Naive thymus-derived CD8-positive, alpha-beta T cell (primary cell): Measurements from ENCODE around the gene DENND5B. TPM values are rescaled to one million over a fixed set of nuclear protein-coding genes. Genes with fewer than 3 reads are reported as not detected.
"Not testable (repeated sequence)": the region's sequence is repeated elsewhere in the genome, so short reads cannot be mapped to it uniquely, and the experiment has no call there.

Experiments used
- ATAC-seq, 2 donors: fragments of 150-1000 bp; cut with Tn5 transposase in 1 of 2; sonication (Bioruptor Pico), chemical (Tn5 transposase) in 1 of 2; 1 replicate in 1 of 2; 2 replicates in 1 of 2; pipeline ENCODE4 v1.10.0; 2021; ENCODE audit warnings: mild to moderate bottlenecking in 2 of 2, moderate library complexity in 2 of 2
- POLR2A ChIA-PET: fragments of 350-600 bp; sonication (Branson Sonifier 250); formaldehyde crosslinking; loops from one replicate; lab custom pipeline; 2021; ENCODE audit warnings: antibody characterized with exemption; lab: Charles Lee
- DNase-seq, 10 donors: peaks; one replicate each; pipeline versions ENCODE4 v3.0.0 to v3.0.0-alpha.2; 2020 to 2022
- H3K27ac Mint-ChIP-seq, 10 donors: one replicate each; pipeline ENCODE4 v1.8.0; 2020 to 2022; ENCODE audit warnings: mild to moderate bottlenecking in 10 of 10, mixed read lengths in 10 of 10, moderate library complexity in 4 of 10, inconsistent platforms in 1 of 10
- H3K27me3 Mint-ChIP-seq, 5 donors: one replicate each; pipeline ENCODE4 v1.8.0; 2021 to 2022; ENCODE audit warnings: mixed read lengths in 5 of 5
- H3K36me3 Mint-ChIP-seq, 3 donors: one replicate each; pipeline ENCODE4 v1.8.0; 2020 to 2022; ENCODE audit warnings: mixed read lengths in 3 of 3, mild to moderate bottlenecking in 2 of 3, inconsistent platforms in 1 of 3
- H3K4me1 Mint-ChIP-seq, 4 donors: one replicate each; pipeline ENCODE4 v1.8.0; 2021 to 2022; ENCODE audit warnings: mixed read lengths in 4 of 4
- H3K4me3 Mint-ChIP-seq, 10 donors: one replicate each; pipeline ENCODE4 v1.8.0; 2020 to 2022; ENCODE audit warnings: mild to moderate bottlenecking in 10 of 10, mixed read lengths in 10 of 10, moderate library complexity in 6 of 10, inconsistent platforms in 1 of 10
- H3K9me3 Mint-ChIP-seq, 9 donors: one replicate each; pipeline ENCODE4 v1.8.0; 2020 to 2022; ENCODE audit warnings: mixed read lengths in 9 of 9, mild to moderate bottlenecking in 3 of 9, inconsistent platforms in 1 of 9, moderate library complexity in 1 of 9
- polyA plus RNA-seq, 3 donors: library from polyadenylated mRNA; unstranded; fragments of 300-500 nt; fragmentation: Illumina TruSeq; gene quantifications; one replicate each; pipeline ENCODE4 v1.2.3, GENCODE V29; 2021
- total RNA-seq, 8 experiments: library from RNA in 2 of 8; stranded (reverse) in 2 of 8; gene quantifications; one replicate each; pipeline ENCODE4 v1.2.3 and lab custom pipeline; 2021 to 2026

Gene DENND5B
- total and polyA plus RNA-seq, 5 experiments from 2014 or later, result 0.12 to 1.7 (median 0.99) TPM; not detected in 2

DNA sequence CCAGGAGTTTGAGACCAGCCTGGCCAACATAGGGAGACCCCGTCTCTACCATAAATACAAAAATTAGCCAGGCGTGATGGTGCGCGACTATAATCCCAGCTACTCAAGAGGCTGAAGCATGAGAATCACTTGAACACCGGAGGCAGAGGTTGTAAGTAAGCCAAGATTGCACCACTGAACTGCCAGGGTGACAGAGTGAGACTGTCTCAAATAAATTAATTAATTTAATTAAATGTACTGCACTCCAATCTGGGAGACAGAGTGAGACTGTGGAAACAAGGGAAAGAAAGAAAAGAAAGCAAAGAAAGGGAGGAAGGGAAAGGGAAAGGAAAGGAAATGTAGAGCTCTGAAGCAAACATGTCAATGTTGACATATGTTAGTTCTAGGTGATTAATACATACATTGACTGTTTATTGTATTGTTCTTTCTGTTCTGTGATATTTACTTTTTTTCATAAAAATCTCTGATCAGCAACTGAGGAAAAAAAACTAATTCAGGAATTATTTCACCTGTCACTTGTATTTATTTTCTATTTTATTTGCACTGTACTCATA, 99.6 kb downstream of the DENND5B start:
- no peak for DNase-seq
- Mint-ChIP-seq H3K4me3 (no peak overlapping the region), H3K36me3 (peaks cover 0 to 4% (median 0%) of the 10 kb centered on the region in 3 donors), H3K9me3 (no peaks in the 10 kb centered on the region), H3K27ac (no peak overlapping the region), H3K27me3 (peaks cover 0 to 12% (median 6%) of the 10 kb centered on the region in 5 donors), H3K4me1 (no peaks in the 10 kb centered on the region)
- POLR2A ChIA-PET, result no interaction called here
- ATAC-seq, result no peak

DNA sequence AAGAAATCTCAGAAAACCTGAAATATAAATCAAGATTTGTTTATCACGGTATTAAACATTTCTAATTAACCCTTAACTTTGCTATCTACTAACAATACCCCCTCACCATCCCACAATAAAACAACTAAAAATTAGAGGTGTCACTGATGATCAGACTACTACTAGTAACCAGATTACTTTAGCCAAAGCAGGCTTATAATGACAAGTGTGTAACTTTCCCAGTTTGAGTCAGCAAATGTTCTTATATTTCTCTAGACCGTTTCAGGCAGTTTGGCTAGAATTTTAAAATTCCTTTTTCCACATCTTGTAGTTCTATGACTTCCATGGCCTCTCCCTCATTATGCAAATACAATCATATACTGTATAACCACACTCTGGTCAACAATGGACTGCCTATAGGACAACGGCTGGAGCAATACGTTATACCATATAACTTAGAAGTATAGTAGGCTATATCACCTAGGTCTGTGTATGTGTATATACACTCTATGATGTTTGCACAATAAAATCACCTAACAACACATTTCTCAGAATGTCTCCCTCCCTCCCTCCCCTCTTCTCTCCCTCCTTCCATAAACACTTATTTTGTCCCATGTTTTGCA, 102.1 kb downstream of the DENND5B start:
- Mint-ChIP-seq H3K4me3 (no peak overlapping the region), H3K4me1 (no peaks in the 10 kb centered on the region), H3K36me3 (no peaks in the 10 kb centered on the region), H3K9me3 (no peaks in the 10 kb centered on the region), H3K27ac (no peak overlapping the region), H3K27me3 (peaks cover 0 to 12% (median 5%) of the 10 kb centered on the region in 5 donors)
- DNase-seq (no peak), ATAC-seq (no peak)
- POLR2A ChIA-PET, result no interaction called here

DNA sequence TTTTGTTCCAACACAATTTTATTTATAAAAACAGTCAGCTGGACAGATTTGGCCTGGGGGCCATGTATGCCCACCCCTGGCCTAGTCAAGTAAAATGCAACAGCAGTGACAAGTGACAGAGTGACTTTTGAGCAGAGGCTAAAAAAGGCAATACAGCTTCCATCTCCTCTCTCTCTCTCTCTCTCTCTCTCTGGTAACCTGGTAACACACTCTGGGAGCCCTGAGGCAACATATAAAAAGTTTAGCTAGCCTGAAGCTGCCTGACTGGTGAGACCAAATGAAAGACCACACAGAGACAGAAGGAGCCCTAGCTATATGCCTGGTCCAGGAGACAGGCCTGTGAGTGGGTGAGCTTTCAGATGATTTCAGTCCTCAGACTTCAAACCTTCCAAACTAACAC, 105.4 kb downstream of the DENND5B start:
- no peak for ATAC-seq
- Mint-ChIP-seq H3K36me3 (no peaks in the 10 kb centered on the region), H3K27ac (no peak overlapping the region), H3K9me3 (no peaks in the 10 kb centered on the region), H3K4me1 (no peaks in the 10 kb centered on the region), H3K4me3 (no peak overlapping the region), H3K27me3 (peaks cover 0 to 12% (median 5%) of the 10 kb centered on the region in 5 donors)
- no peak for DNase-seq
- POLR2A ChIA-PET, result no interaction called here

DNA sequence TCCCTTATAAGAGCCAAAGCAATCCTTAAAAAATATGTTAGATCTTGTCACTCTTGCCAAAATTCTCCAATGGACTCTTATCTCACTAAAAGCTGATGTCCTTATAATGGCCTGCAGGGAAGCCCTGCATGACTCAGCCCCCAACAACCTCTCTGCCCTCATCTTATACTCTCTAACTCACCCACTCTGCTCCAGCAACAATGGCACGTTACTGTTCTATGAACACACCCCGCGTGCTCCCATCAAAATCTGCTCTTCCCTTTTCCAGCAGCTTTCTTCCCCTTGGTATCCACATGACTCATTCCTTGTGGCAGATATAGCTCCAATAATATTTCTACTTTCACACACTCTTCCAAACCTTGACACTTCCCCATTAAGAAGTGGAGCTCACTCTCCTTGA, 108.1 kb downstream of the DENND5B start:
- no peaks in the 10 kb centered on the region for H3K9me3 Mint-ChIP-seq
- DNase-seq (no peak), ATAC-seq (no peak)
- no peaks in the 10 kb centered on the region for H3K27me3 Mint-ChIP-seq
- H3K4me3 Mint-ChIP-seq, result no peak overlapping the region
- peak overlapping the region in 1 of 10 donors; percentile 34 for H3K27ac Mint-ChIP-seq
- no peaks in the 10 kb centered on the region for H3K36me3 Mint-ChIP-seq
- POLR2A ChIA-PET, result no interaction called here
- peaks cover 0 to 8% (median 0%) of the 10 kb centered on the region in 4 donors for H3K4me1 Mint-ChIP-seq

DNA sequence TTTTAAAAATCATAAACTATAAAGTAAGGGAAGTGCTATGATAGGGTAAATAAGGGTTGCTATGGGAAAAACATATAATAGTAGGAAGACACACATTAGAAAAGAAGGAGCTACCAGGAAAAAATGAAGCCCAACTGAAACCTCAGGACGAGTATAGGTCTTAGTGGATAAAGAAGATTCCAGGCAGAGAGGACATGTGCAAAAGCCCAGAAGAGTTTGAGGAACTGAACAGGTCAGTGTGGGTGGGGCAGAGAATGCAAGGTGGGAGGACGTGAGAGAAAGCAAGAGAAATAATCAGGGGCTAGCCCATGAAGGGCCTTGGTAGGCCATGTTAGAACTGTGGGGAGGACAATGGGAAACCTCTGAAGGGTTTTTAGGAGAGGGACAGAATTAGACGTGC, 109.5 kb downstream of the DENND5B start:
- Mint-ChIP-seq H3K9me3 (no peaks in the 10 kb centered on the region), H3K4me3 (no peak overlapping the region)
- POLR2A ChIA-PET, result no interaction called here

DNA sequence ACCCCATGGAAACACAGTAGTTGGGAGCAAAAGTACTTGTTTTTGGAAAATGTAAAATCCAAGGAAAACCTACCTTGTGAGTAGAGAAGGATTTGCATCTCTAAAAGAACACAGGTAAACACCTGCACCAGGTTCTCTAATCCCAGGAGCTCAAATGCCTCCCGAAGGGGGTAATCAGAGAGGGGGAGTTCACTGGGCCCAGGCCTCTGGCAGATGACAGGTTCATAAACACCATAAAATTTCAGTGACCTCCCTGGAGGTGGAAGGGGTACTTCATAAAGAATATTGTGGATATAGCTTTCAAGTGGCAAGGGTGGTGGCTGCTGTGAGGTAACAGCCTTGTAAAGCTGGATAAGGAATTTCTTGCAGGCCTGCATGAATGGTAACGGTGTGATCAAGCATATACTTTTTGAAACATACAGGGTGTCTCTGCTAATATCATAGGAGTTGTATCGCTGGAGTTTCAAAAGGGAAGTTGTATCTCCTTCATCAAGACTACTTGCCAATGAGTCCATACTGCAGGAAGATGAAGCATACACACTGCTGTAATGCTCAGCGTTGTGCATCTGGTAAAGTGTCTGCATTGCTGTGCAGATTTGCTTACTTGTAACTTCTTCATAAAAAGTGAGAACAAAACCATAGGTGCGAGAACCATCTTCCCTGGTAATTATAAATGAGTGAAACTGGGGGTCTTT, 111.3 kb downstream of the DENND5B start:
- POLR2A ChIA-PET, result no interaction called here
- no peaks in the 10 kb centered on the region for H3K9me3 Mint-ChIP-seq
- peaks cover 0 to 17% (median 0%) of the 10 kb centered on the region in 4 donors for H3K4me1 Mint-ChIP-seq
- H3K27ac Mint-ChIP-seq, result no peak overlapping the region
- no peak overlapping the region for H3K4me3 Mint-ChIP-seq
- ATAC-seq, result no peak
- no peak for DNase-seq
- H3K36me3 Mint-ChIP-seq, result no peaks in the 10 kb centered on the region
- no peaks in the 10 kb centered on the region for H3K27me3 Mint-ChIP-seq

More for the DNA sequence above, 109.5 kb downstream of the DENND5B start:
- DNase-seq (no peak), ATAC-seq (no peak)
- H3K36me3 Mint-ChIP-seq, result no peaks in the 10 kb centered on the region
- H3K27me3 Mint-ChIP-seq, result no peaks in the 10 kb centered on the region
- H3K4me1 Mint-ChIP-seq, result peaks cover 0 to 14% (median 0%) of the 10 kb centered on the region in 4 donors
- H3K27ac Mint-ChIP-seq, result no peak overlapping the region

DNA sequence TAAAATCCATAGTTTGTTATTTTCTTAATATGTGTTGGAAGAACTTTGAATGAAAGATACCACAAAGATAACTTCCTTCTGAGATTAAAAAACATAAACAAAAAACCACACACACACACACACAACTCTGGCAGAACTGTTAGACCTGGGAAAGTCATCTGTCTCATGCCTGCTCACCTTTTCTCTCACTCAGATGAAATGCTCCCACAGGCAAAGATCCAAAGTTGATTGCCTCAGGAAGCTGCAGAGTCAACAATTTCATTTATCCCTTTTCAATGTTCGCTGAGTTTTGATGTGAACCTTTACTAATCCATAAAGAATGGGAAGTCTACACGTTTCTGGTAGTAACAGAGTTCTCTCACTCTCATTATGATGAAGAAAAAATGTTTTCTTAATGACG, 112.0 kb downstream of the DENND5B start:
- H3K4me1 Mint-ChIP-seq, result peaks cover 0 to 17% (median 0%) of the 10 kb centered on the region in 4 donors
- no peak for ATAC-seq
- H3K27ac Mint-ChIP-seq, result no peak overlapping the region
- POLR2A ChIA-PET, result no interaction called here
- H3K4me3 Mint-ChIP-seq, result no peak overlapping the region
- no peak for DNase-seq
- no peaks in the 10 kb centered on the region for H3K27me3 Mint-ChIP-seq
- no peaks in the 10 kb centered on the region for H3K9me3 Mint-ChIP-seq
- H3K36me3 Mint-ChIP-seq, result no peaks in the 10 kb centered on the region

DNA sequence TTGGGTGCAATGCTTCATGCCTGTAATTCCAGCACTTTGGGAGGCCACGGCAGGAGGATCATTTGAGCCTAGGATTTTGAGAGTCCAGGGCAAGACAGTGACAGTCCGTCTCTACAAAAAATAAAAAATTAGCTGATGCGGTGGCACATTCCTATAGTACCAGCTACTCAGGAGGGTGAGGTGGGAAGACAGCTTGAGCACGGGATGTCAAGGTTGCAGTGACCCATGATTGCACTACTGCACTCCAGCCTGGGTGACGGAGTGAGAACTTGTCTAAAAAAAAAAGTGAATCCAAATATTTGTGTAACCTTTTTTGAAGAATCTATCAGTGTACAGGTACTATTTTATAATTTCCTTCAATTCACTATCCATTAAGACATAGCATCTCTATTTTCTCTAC, 112.5 kb downstream of the DENND5B start:
- Mint-ChIP-seq H3K4me3 (no peak overlapping the region), H3K4me1 (peaks cover 0 to 17% (median 0%) of the 10 kb centered on the region in 4 donors), H3K27ac (no peak overlapping the region), H3K9me3 (no peaks in the 10 kb centered on the region), H3K36me3 (no peaks in the 10 kb centered on the region), H3K27me3 (no peaks in the 10 kb centered on the region)
- POLR2A ChIA-PET, result no interaction called here
- no peak for DNase-seq
- no peak for ATAC-seq

DNA sequence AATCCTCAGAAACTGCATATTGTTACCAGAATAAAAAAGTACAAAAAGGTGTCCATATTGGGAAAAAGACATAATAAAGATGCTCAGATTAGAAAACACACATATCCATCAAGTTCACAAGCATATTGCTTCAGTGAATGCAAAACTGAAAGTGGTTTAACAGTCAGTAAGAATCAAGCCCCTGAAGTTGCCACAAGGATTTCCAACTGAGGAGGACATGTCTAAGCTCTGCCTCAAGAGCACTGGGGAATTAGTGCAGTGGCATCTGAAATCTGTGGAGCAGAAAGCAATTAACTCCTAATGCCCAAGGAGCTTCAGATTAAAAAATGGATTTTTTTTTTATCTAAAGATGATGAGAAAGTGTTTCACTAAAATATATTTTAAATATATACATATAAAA, 113.2 kb downstream of the DENND5B start:
- Mint-ChIP-seq H3K27ac (peak overlapping the region in 1 of 10 donors; percentile 6), H3K4me1 (peaks cover 0 to 17% (median 0%) of the 10 kb centered on the region in 4 donors), H3K27me3 (no peaks in the 10 kb centered on the region), H3K4me3 (no peak overlapping the region), H3K36me3 (no peaks in the 10 kb centered on the region), H3K9me3 (no peaks in the 10 kb centered on the region)
- ATAC-seq (no peak), DNase-seq (no peak)
- POLR2A ChIA-PET, result interaction anchor here (0.8 kb wide), 1 partner anchor 682 kb away, joined by 3 read pairs; no protein-coding TSS in a partner anchor

DNA sequence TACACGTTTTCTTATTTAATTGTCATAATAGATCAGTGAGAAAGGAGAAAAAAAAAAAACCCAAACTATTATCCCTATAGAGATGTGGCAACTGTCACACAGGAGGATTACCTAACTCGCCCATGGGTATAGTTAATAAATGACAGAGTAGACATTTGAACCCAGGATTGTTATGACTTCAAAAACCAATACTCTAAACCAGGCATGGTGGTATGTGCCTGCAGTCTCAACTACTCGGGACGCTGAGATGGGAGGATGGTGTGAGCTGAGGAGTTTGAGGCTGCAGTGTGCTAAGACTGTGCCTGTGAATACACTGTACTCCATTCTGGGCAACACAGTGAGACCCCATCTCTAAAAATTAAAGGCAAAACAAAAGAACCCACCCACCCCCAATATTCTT, 114.5 kb downstream of the DENND5B start:
- POLR2A ChIA-PET, result no interaction called here
- H3K27me3 Mint-ChIP-seq, result no peaks in the 10 kb centered on the region
- no peak overlapping the region for H3K27ac Mint-ChIP-seq
- no peaks in the 10 kb centered on the region for H3K9me3 Mint-ChIP-seq
- ATAC-seq (no peak), DNase-seq (no peak)
- no peak overlapping the region for H3K4me3 Mint-ChIP-seq
- no peaks in the 10 kb centered on the region for H3K36me3 Mint-ChIP-seq
- peaks cover 0 to 17% (median 0%) of the 10 kb centered on the region in 4 donors for H3K4me1 Mint-ChIP-seq

DNA sequence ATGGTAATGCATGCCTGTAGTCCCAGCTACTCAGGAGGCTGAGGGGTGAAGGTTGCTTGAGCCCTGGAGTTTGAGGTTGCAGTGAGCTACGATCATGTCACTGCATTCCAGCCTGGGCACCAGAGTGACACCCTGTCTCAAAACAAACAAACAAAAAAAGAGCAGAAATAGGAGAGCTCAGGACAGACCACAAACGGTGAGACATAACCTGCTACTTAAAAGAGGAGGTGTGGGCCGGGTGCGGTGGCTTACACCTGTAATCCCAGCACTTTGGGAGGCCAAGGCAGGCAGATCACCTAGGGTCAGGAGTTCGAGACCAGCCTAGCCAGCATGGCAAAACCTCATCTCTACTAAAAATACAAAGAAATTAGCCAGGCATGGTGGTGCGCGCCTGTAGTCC, 115.3 kb downstream of the DENND5B start:
- ATAC-seq, DNase-seq, H3K36me3 Mint-ChIP-seq, POLR2A ChIA-PET, H3K4me3 Mint-ChIP-seq, H3K27me3 Mint-ChIP-seq, H3K27ac Mint-ChIP-seq, H3K9me3 Mint-ChIP-seq: not testable (repeated sequence)
- peaks cover 0 to 17% (median 0%) of the 10 kb centered on the region in 4 donors for H3K4me1 Mint-ChIP-seq

DNA sequence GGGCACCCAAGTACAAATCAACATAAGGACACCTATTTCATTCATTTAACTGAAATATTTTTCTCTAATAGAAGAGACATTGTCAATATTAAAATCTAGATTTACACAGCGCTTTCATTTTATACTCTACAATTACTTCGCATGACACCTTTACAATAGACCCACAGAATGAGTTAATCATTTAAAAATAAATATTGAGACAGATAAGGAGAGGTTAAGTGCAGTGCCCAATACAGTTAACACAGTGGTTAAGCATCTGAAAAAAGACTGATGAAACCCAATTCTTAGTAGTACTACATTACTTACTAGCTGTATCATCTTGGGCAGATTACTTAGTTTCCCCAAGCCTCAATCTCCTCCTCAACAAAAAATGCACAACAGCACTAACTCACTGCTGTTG, 116.2 kb downstream of the DENND5B start:
- H3K9me3 Mint-ChIP-seq, result peaks cover 0 to under 1% (median 0%) of the 10 kb centered on the region in 9 donors
- no peak for ATAC-seq
- no peak for DNase-seq
- H3K4me3 Mint-ChIP-seq, result no peak overlapping the region
- H3K4me1 Mint-ChIP-seq, result peaks cover 0 to 14% (median 0%) of the 10 kb centered on the region in 4 donors
- H3K27me3 Mint-ChIP-seq, result no peaks in the 10 kb centered on the region
- POLR2A ChIA-PET, result no interaction called here
- no peak overlapping the region for H3K27ac Mint-ChIP-seq
- H3K36me3 Mint-ChIP-seq, result no peaks in the 10 kb centered on the region

DNA sequence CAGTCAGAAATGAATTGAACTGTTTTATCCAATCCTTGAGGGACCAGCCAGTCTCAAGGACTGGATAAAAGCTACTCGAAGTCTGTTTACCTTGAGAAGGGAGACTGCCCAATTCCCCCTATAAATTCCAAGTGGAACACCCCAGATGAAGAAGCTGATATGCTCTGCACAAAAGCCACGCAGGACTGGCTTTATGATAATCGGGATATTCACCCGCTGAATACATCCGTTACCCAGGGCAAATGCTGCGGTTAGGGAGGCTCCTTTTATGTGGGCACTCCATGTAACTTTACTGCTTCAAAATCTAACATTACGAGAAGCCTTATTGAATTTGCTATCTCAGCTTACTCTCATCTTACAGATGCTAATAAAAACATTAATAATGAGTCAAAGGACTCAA, 119.1 kb downstream of the DENND5B start:
- Mint-ChIP-seq H3K36me3 (no peaks in the 10 kb centered on the region), H3K4me3 (no peak overlapping the region), H3K27me3 (peaks cover 0 to 3% (median 0%) of the 10 kb centered on the region in 5 donors), H3K27ac (no peak overlapping the region), H3K4me1 (peaks cover 0 to 4% (median 0%) of the 10 kb centered on the region in 4 donors), H3K9me3 (peaks cover 0 to 4% (median 0%) of the 10 kb centered on the region in 9 donors)
- no peak for ATAC-seq
- no peak for DNase-seq
- POLR2A ChIA-PET, result interaction anchor here (0.6 kb wide), 1 partner anchor 352 kb away, joined by 4 read pairs; no protein-coding TSS in a partner anchor
